ENCODE data around the gene THUMPD3. TPM values are rescaled to one million over a fixed set of nuclear protein-coding genes. Genes with fewer than 3 reads are reported as not detected.

Gene THUMPD3
- total and polyA plus RNA-seq, 9 of the 15 experiments (the other 6 are each of a cell fraction or from before 2014, with no cell fraction given): 58.3 to 132 (median 113) TPM

DNA sequence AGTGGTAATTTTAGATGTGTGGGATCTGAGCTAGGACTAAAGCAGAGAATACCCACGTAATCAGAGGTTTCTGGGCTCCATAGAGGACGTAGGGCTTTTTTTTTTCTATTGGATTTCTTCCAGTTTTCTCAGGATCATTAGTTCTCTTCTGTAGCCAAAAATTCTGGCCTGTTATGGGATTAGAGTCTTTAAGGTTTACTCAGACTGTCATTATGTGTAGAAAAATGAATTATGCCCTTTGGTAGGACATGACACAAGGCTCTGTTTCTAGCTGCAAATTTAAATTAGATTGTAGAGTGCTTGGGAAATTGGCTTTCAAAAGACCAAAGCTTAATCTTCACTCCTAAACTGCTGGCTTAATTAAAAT is 36.5 kb downstream of the THUMPD3 start:
- BruUV-seq (replicated peaks): no TSS peak
- 0% methylated on average over 2 of the region's 2 CpGs for WGBS (ENCODE audit: insufficient coverage, low coverage, missing lambda C conversion rate)
- 0 out of 2 replicates have a peak, but pooled peaks have one; percentile 14 for TF ChIP-seq KAT7 (CRISPR knock-in tag; IDR thresholded peaks at IDR 0.05; ENCODE audit: borderline replicate concordance)
- no peak for TF ChIP-seq XRCC4 (IDR thresholded peaks at IDR 0.05; ENCODE audit: extremely low read depth, insufficient read depth, insufficient read length)
- TF ChIP-seq NFIC (IDR thresholded peaks at IDR 0.05): 0 out of 2 replicates have a peak, but pooled peaks have one; percentile 9
- peaks cover 88% of the 10 kb centered on the region for H3K79me2 ChIP-seq (ENCODE audit: control insufficient read depth, insufficient read depth, low read length)
- CTCF ChIA-PET (ENCODE audit: low intra/inter-chr PET ratio): no interaction called here
- FAIRE-seq (no peak), DNase-seq (ENCODE audit: extremely low read depth in 1 of 4, low spot score in 3 of 4) (no peak), ATAC-seq (no peak)
- peaks cover 57% of the 10 kb centered on the region for H4K20me1 ChIP-seq (replicated peaks; ENCODE audit: control insufficient read depth, insufficient read depth, low read length)
- peak overlapping the region; percentile 74 for H3K4me3 ChIP-seq
- H3K27ac ChIP-seq (ENCODE audit: extremely low read depth, low read depth, low read length): peak overlapping the region; percentile 96
- in situ Hi-C loops (cut with MboI) (no loop called here), intact Hi-C loops (cut with micrococcal nuclease) (loop anchor here (5.0 kb wide), 1 partner anchor 248 kb away; the partner anchor contains the start of gene MTMR14)
- H2AFZ ChIP-seq (ENCODE audit: low read depth, low read length): no peak overlapping the region
- H3K9me3 ChIP-seq (replicated peaks; ENCODE audit: control insufficient read depth, insufficient read depth, low read depth, low read length): no peaks in the 10 kb centered on the region
- peak overlapping the region; percentile 3 to 97; a peak in 3 of 4 replicates for H3K9ac ChIP-seq (ENCODE audit: insufficient read depth in 1 of 2, low read depth in 2 of 2, low read length in 2 of 2)
- H3K36me3 ChIP-seq (ENCODE audit: control insufficient read depth, insufficient read depth, low read length): peaks cover 19% of the 10 kb centered on the region
- H3K4me2 ChIP-seq (ENCODE audit: insufficient read depth, low read length): peak overlapping the region; percentile 98
- POLR2A ChIA-PET: interaction anchor here (0.7 to 7.7 kb wide), 12 partner anchors 8 to 46 kb away, joined by 3 to 150 read pairs (median 4); partner anchors contain the start of gene THUMPD3
- H3K9me1 ChIP-seq (ENCODE audit: control insufficient read depth, insufficient read depth, low read length): no peaks in the 10 kb centered on the region
- H3K27me3 ChIP-seq (ENCODE audit: control insufficient read depth in 2 of 2, insufficient read depth in 2 of 2, low read length in 2 of 2): no peaks in the 10 kb centered on the region
- H3K4me1 ChIP-seq (replicated peaks in 1 of 2; ENCODE audit: control insufficient read depth in 2 of 2, insufficient read depth in 2 of 2, low read length in 2 of 2): peaks cover 0 to 38% of the 10 kb centered on the region in 2 experiments; a peak in 3 of 5 replicates

DNA sequence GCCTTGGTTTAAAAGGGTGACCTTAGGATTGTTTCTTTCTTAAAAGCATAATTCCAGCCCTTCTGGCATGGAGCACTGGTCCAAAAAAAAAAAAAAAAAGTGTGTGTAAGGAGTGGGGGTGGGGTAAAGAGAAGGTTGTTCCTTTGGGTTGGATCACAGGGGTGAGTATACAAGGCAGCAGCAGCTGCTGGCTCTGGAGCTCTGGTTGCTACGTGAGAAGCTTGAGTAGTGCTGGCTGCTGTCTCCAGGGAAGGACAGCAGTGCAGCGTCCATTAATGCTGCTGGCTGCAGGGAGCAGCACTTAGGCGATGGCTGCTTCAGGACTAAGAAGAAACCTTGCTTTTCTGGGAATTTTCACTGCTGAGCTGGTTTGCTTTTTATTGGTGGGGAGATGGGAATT is 36.9 kb downstream of the THUMPD3 start:
- no TSS peak for BruUV-seq (replicated peaks)
- peaks cover 0 to 38% of the 10 kb centered on the region in 2 experiments; a peak in 3 of 5 replicates for H3K4me1 ChIP-seq (replicated peaks in 1 of 2; ENCODE audit: control insufficient read depth in 2 of 2, insufficient read depth in 2 of 2, low read length in 2 of 2)
- peak overlapping the region; percentile 96 for H3K27ac ChIP-seq (ENCODE audit: extremely low read depth, low read depth, low read length)
- H4K20me1 ChIP-seq (replicated peaks; ENCODE audit: control insufficient read depth, insufficient read depth, low read length): peaks cover 57% of the 10 kb centered on the region
- H3K9me1 ChIP-seq (ENCODE audit: control insufficient read depth, insufficient read depth, low read length): no peaks in the 10 kb centered on the region
- peak overlapping the region; percentile 98 for H3K4me2 ChIP-seq (ENCODE audit: insufficient read depth, low read length)
- H2AFZ ChIP-seq (ENCODE audit: low read depth, low read length): no peak overlapping the region
- H3K9me3 ChIP-seq (replicated peaks; ENCODE audit: control insufficient read depth, insufficient read depth, low read depth, low read length): no peaks in the 10 kb centered on the region
- peak; percentile 33 to 90 (median 53) for DNase-seq (ENCODE audit: extremely low read depth in 1 of 4, low spot score in 3 of 4)
- peak; percentile 83 for FAIRE-seq
- peak overlapping the region; percentile 87 to 97 for H3K9ac ChIP-seq (ENCODE audit: insufficient read depth in 1 of 2, low read depth in 2 of 2, low read length in 2 of 2)
- WGBS (ENCODE audit: insufficient coverage, low coverage, missing lambda C conversion rate): 0% methylated on average over 3 of the region's 3 CpGs
- in situ Hi-C loops (cut with MboI) (no loop called here), intact Hi-C loops (cut with micrococcal nuclease) (loop anchor here (5.0 kb wide), 1 partner anchor 248 kb away; the partner anchor contains the start of gene MTMR14)
- ChIA-PET CTCF (ENCODE audit: low intra/inter-chr PET ratio) (no interaction called here), POLR2A (interaction anchor here (0.6 to 7.7 kb wide), 9 partner anchors 9 to 50 kb away, joined by 3 to 150 read pairs (median 6); partner anchors contain the start of gene THUMPD3)
- peaks cover 88% of the 10 kb centered on the region for H3K79me2 ChIP-seq (ENCODE audit: control insufficient read depth, insufficient read depth, low read length)
- H3K27me3 ChIP-seq (ENCODE audit: control insufficient read depth in 2 of 2, insufficient read depth in 2 of 2, low read length in 2 of 2): no peaks in the 10 kb centered on the region
- peaks cover 15% of the 10 kb centered on the region for H3K36me3 ChIP-seq (ENCODE audit: control insufficient read depth, insufficient read depth, low read length)
- peak overlapping the region; percentile 74 for H3K4me3 ChIP-seq
- ATAC-seq: peak; percentile 15
- no peak for TF ChIP-seq KDM1A (IDR thresholded peaks at IDR 0.05)
- 0 out of 2 replicates have a peak, but pooled peaks have one; percentile 20 for TF ChIP-seq RBFOX2 (IDR thresholded peaks at IDR 0.05; ENCODE audit: low read depth, low read length)
- peak; percentile 29 for TF ChIP-seq NCOR1 (IDR thresholded peaks at IDR 0.05)
- 0 out of 4 replicates have a peak, but pooled peaks of 1 of the 2 experiments have one; percentile 9 for TF ChIP-seq TRIM24 (IDR thresholded peaks at IDR 0.05)
- TF ChIP-seq ZNF24 (IDR thresholded peaks at IDR 0.05): no peak
- 0 out of 2 replicates have a peak, but pooled peaks have one; percentile 15 for TF ChIP-seq TEAD4 (IDR thresholded peaks at IDR 0.05; ENCODE audit: low read length)
- no peak for TF ChIP-seq TEAD4 (CRISPR knock-in tag; IDR thresholded peaks at IDR 0.05; ENCODE audit: borderline replicate concordance)
- TF ChIP-seq HNRNPK (IDR thresholded peaks at IDR 0.05; ENCODE audit: low read depth, low read length, poor library complexity, severe bottlenecking): no peak
- TF ChIP-seq ZNF785 (CRISPR knock-in tag; IDR thresholded peaks at IDR 0.05): no peak
- TF ChIP-seq NONO (IDR thresholded peaks at IDR 0.05; ENCODE audit: low read depth in 2 of 2, low read length in 1 of 2): peak in 1 of 2 experiments; percentile 56; a peak in 1 of 4 replicates
- TF ChIP-seq BRD9 (IDR thresholded peaks at IDR 0.05; ENCODE audit: low read depth, partially characterized antibody): peak; percentile 18
- TF ChIP-seq RAD21 (CRISPR knock-in tag; conservative IDR thresholded peaks at IDR 0.05 in 1 of 2, IDR thresholded peaks at IDR 0.05 in 1 of 2): peak in 1 of 2 experiments; percentile 23; a peak in 1 of 4 replicates
- peak; percentile 50; the same call in 1 of the 2 replicates for TF ChIP-seq MTA3 (IDR thresholded peaks at IDR 0.05; ENCODE audit: borderline replicate concordance)
- TF ChIP-seq SIN3A (IDR thresholded peaks at IDR 0.05; ENCODE audit: borderline replicate concordance in 2 of 2, control insufficient read depth in 1 of 2, low read depth in 2 of 2, low read length in 2 of 2): peak; percentile 77 to 84; a peak in 3 of 4 replicates
